Esophagus muscularis mucosa (tissue), 4 donors: ENCODE results near the gene MAPK8. TPM values are rescaled to one million over a fixed set of nuclear protein-coding genes. Genes with fewer than 3 reads are reported as not detected.
"Not testable (repeated sequence)": the region's sequence is repeated elsewhere in the genome, so short reads cannot be mapped to it uniquely, and the experiment has no call there.

Experiments used
- DNase-seq: peaks from one replicate; pipeline ENCODE4 v3.0.0-alpha.2; 2017; ENCODE audit errors: extremely low spot score
- H3K27ac ChIP-seq, 4 donors: fragments of 200-600 bp; sonication (generic); replicated peaks in 1 of 4; 1 replicate in 3 of 4; 2 replicates in 1 of 4; pipeline ENCODE4 v1.5.1; 2016 to 2019; ENCODE audit warnings: mild to moderate bottlenecking in 1 of 4
- H3K27me3 ChIP-seq, 4 donors: fragments of 200-600 bp; sonication (generic); one replicate each; pipeline versions ENCODE4 v1.5.1 to v1.6.0; 2016 to 2019
- H3K36me3 ChIP-seq, 4 donors: fragments of 200-600 bp; sonication (generic); one replicate each; pipeline ENCODE4 v1.5.1; 2016 to 2019
- H3K4me1 ChIP-seq, 4 donors: fragments of 200-600 bp; sonication (generic); one replicate each; pipeline ENCODE4 v1.5.1; 2016 to 2019
- H3K4me3 ChIP-seq, 4 donors: fragments of 200-600 bp; sonication (generic); 1 replicate in 2 of 4; 2 replicates in 2 of 4; pipeline ENCODE4 v1.5.1; 2016 to 2019; ENCODE audit warnings: mild to moderate bottlenecking in 4 of 4, moderate library complexity in 1 of 4
- H3K9me3 ChIP-seq, 4 donors: fragments of 200-600 bp; sonication (generic); 1 replicate in 3 of 4; 2 replicates in 1 of 4; pipeline ENCODE4 v1.5.1; 2016 to 2019
- EP300 ChIP-seq: sonication (generic); formaldehyde crosslinking; IDR thresholded peaks from one replicate; pipeline ENCODE4 v1.6.1; 2017; ENCODE audit warnings: antibody characterized with exemption
- POLR2A ChIP-seq: fragments of 450-650 bp; IDR thresholded peaks from one replicate; pipeline ENCODE4 v1.6.1; 2017; ENCODE audit warnings: antibody characterized with exemption, moderate library complexity, mild to moderate bottlenecking, low read depth
- POLR2AphosphoS5 ChIP-seq, 2 donors: sonication (generic); formaldehyde crosslinking; IDR thresholded peaks; one replicate each; pipeline ENCODE4 v1.6.1; 2017; ENCODE audit warnings: antibody characterized with exemption in 2 of 2
- WGBS: methylation state at CpG from one replicate; pipeline ENCODE4 v1.1.5; 2018; 5-methylcytosine and 5-hydroxymethylcytosine counted together
- intact Hi-C: fragments of 100-400 bp; cut with DNase I; formaldehyde crosslinking; loops from one replicate; pipeline ENCODE4 v1.15.1; 2023
- total RNA-seq, 4 donors: library from RNA; depleted of rRNA; stranded (reverse); fragments of >200 nt; gene quantifications; one replicate each; pipeline versions ENCODE4 v1.1.0 to v1.2.1, GENCODE V29; 2016
- TF ChIP-seq, protein P1 (sequence below), 3 experiments: fragments of 200-600 bp in 2 of 3; fragments of 450-650 bp in 1 of 3; sonication (generic) in 2 of 3; IDR thresholded peaks; one replicate each; pipeline ENCODE4 v1.5.1; 2017 to 2019; ENCODE audit warnings: antibody characterized with exemption in 3 of 3, mild to moderate bottlenecking in 2 of 3, moderate library complexity in 1 of 3

The MAPK8 gene
- total RNA-seq, 4 donors from 2014 or later, result 26.8 to 50.0 (median 33.1) TPM

DNA sequence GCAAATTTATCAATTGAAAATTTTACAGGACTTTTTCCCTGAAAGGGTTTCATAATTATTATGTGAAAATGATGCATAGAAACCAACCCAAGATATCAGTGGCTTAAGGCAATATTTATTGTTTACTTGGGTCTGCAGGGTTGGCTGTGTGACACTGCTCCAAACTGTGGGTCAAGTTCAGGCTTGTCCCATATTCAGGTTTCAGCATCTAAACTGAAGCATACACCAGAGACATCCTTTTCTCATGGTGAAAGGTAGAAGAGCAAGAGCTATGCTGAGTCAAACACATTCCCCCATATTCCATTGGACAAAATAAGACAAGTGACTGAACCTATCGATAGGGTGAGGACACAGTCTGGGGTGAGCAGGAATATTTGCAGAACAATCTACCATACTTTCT is 110.9 kb downstream of the MAPK8 start:
- intact Hi-C loops, result no loop called here
- DNase-seq, result no peak
- Histone ChIP-seq H3K9me3 (peaks cover 0 to 7% (median 5%) of the 10 kb centered on the region in 4 donors), H3K27ac (no peak overlapping the region), H3K27me3 (no peaks in the 10 kb centered on the region), H3K4me3 (no peak overlapping the region), H3K36me3 (peaks cover 0 to 22% (median 8%) of the 10 kb centered on the region in 4 donors), H3K4me1 (no peaks in the 10 kb centered on the region)
- TF ChIP-seq, protein P1, sequence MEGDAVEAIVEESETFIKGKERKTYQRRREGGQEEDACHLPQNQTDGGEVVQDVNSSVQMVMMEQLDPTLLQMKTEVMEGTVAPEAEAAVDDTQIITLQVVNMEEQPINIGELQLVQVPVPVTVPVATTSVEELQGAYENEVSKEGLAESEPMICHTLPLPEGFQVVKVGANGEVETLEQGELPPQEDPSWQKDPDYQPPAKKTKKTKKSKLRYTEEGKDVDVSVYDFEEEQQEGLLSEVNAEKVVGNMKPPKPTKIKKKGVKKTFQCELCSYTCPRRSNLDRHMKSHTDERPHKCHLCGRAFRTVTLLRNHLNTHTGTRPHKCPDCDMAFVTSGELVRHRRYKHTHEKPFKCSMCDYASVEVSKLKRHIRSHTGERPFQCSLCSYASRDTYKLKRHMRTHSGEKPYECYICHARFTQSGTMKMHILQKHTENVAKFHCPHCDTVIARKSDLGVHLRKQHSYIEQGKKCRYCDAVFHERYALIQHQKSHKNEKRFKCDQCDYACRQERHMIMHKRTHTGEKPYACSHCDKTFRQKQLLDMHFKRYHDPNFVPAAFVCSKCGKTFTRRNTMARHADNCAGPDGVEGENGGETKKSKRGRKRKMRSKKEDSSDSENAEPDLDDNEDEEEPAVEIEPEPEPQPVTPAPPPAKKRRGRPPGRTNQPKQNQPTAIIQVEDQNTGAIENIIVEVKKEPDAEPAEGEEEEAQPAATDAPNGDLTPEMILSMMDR (IDR thresholded peaks at IDR 0.05), result no peak
- no peak for TF ChIP-seq POLR2A
- TF ChIP-seq EP300, result no peak
- no peak for TF ChIP-seq POLR2AphosphoS5 (IDR thresholded peaks at IDR 0.05)
- 95% methylated on average over 1 of the region's 1 CpG for WGBS

DNA sequence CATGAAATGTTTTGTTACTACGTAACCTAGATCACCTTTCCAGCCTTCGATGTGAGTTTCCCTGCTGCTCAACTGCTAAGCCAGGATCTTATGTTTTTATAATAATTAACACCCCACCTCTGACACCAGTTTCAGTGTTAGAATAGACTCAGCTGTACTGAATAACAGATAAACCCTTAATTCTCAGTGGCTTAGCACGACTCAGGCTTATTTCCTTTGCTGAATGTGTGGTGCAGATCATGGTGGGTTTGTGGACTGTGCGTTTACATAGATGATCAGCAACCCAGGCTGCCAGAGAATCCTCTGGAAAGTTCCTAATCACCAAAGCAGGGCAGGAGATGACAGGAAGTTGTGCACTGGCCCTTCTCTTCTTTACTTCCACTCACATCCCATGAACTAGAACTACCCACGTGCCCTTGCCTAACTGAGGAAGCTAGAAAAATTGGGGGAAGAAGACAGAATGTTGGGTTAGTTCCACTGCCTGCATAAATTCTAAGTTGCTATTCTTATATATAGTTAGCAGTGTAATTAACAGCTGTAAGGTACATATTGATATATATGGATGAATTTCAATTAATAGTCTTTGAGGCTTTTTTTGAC is 111.8 kb downstream of the MAPK8 start:
- 89% methylated on average over 5 of the region's 5 CpGs for WGBS
- no peak overlapping the region for H3K4me3 ChIP-seq
- TF ChIP-seq POLR2AphosphoS5 (IDR thresholded peaks at IDR 0.05), result no peak
- TF ChIP-seq, protein P1 (IDR thresholded peaks at IDR 0.05), result no peak
- no peak for TF ChIP-seq EP300
- TF ChIP-seq POLR2A, result no peak
- intact Hi-C loops, result no loop called here
- DNase-seq, result no peak
- H3K27me3 ChIP-seq, result no peaks in the 10 kb centered on the region
- no peak overlapping the region for H3K27ac ChIP-seq
- peaks cover 0 to 14% (median 0%) of the 10 kb centered on the region in 4 donors for H3K36me3 ChIP-seq
- H3K9me3 ChIP-seq, result no peaks in the 10 kb centered on the region
- no peaks in the 10 kb centered on the region for H3K4me1 ChIP-seq

DNA sequence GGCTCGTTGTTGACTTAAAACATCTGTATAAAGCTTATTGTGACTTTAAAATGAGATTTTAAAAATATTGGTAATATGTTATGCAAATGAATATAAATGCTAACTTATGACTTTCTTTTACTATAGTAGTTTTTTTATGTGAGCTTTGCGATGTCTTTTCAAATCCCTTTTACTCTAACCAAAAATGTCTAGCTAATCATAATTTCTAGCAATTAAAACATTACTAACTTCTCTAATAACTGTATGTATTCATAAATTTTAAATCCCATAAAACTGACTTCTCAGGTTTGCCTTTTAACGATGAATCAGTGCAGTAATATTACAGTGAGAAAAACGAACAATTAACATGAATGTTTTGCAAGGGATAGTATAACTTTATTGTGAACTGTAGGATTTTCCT is 113.2 kb downstream of the MAPK8 start:
- no peaks in the 10 kb centered on the region for H3K9me3 ChIP-seq
- no peak overlapping the region for H3K4me3 ChIP-seq
- TF ChIP-seq, protein P1 (IDR thresholded peaks at IDR 0.05), result no peak
- TF ChIP-seq EP300 (no peak), POLR2A (no peak), POLR2AphosphoS5 (IDR thresholded peaks at IDR 0.05) (no peak)
- no peaks in the 10 kb centered on the region for H3K4me1 ChIP-seq
- H3K27ac ChIP-seq, result no peak overlapping the region
- no peak for DNase-seq
- intact Hi-C loops, result no loop called here
- no peaks in the 10 kb centered on the region for H3K27me3 ChIP-seq
- peaks cover 0 to 14% (median 0%) of the 10 kb centered on the region in 4 donors for H3K36me3 ChIP-seq
- 96% methylated on average over 4 of the region's 4 CpGs for WGBS

DNA sequence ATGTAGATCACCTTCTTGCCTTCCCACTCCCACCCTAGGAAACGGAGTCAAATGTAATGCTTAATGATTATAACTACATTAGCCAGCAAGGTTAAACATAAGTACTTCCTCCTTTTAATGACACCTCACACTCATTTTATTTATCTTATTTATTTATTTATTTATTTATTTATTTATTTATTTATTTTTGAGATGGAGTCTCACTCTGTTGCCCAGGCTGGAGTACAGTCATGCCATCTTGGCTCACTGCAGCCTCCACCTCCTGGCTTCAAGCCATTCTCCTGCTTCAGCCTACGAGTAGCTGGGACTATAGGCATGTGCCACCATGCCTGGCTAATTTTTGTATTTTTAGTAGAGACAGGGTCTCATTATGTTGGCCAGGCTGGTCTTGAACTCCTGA is 115.4 kb downstream of the MAPK8 start:
- H3K4me1 ChIP-seq, intact Hi-C loops, DNase-seq, H3K27ac ChIP-seq, H3K27me3 ChIP-seq, H3K9me3 ChIP-seq, H3K4me3 ChIP-seq: not testable (repeated sequence)
- 92% methylated on average over 2 of the region's 2 CpGs for whole genome bisulfite sequencing
- peaks cover 4 to 19% (median 6%) of the 10 kb centered on the region in 4 donors for H3K36me3 ChIP-seq

DNA sequence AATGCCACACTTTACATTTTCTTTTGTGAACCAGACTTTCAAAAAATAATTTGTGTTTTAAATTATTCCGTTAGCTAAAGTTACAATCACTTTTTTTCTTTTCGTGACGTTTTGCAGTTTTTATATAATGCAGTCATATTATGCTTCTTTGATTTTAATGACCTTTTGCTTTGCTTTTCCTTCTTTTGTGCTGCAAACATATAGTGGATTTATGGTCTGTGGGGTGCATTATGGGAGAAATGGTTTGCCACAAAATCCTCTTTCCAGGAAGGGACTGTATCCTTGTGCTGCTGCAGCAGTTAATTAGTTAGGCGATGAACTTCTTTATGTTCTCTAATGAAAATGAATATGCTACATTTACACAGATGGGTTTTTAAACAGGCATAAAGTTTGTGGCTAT is 117.4 kb downstream of the MAPK8 start:
- Histone ChIP-seq H3K4me3 (no peak overlapping the region), H3K9me3 (no peaks in the 10 kb centered on the region), H3K4me1 (no peaks in the 10 kb centered on the region), H3K36me3 (peaks cover 4 to 37% (median 19%) of the 10 kb centered on the region in 4 donors), H3K27ac (no peak overlapping the region), H3K27me3 (no peaks in the 10 kb centered on the region)
- DNase-seq, result no peak
- no peak for TF ChIP-seq POLR2A
- no peak for TF ChIP-seq EP300
- no peak for TF ChIP-seq POLR2AphosphoS5 (IDR thresholded peaks at IDR 0.05)
- TF ChIP-seq, protein P1 (IDR thresholded peaks at IDR 0.05), result no peak
- intact Hi-C loops, result no loop called here
- WGBS, result 90% methylated on average over 4 of the region's 4 CpGs
